Activated naive CD4-positive, alpha-beta T cell treated with Interleukin-2 at 50 U/mL for 16 hours (primary cell): ENCODE measurements around the gene SMDT1.
A peak's percentile ranks its signal among the peaks of the same experiment; 100 is the strongest.
"Not testable (repeated sequence)": the region's sequence is repeated elsewhere in the genome, so short reads cannot be mapped to it uniquely, and the experiment has no call there.

Source experiments
- DNase-seq: peaks from one replicate; pipeline ENCODE4 v3.0.0-alpha.2; 2020

Gene SMDT1

DNA sequence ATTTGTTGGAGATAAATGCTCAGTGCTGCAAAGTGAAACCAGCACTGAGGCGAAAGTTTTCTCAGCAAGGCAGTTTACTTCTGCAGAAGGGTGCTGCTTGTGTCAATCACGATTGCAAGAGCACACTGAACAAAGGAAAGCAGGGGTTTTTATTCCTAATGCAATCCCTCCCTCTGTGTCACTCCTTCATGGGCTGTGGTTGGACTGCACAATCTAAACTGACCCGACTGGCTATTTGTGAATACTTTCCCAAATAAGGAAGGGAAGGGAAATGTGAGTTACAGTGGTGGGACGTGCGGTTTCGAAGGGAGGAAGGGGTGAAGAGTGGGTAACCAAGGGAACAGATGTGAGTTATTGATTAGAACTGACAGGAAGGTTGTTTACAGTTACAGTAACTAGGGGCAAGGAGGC lies 35.9 kb downstream of the SMDT1 start:
- not testable (repeated sequence) for DNase-seq

DNA sequence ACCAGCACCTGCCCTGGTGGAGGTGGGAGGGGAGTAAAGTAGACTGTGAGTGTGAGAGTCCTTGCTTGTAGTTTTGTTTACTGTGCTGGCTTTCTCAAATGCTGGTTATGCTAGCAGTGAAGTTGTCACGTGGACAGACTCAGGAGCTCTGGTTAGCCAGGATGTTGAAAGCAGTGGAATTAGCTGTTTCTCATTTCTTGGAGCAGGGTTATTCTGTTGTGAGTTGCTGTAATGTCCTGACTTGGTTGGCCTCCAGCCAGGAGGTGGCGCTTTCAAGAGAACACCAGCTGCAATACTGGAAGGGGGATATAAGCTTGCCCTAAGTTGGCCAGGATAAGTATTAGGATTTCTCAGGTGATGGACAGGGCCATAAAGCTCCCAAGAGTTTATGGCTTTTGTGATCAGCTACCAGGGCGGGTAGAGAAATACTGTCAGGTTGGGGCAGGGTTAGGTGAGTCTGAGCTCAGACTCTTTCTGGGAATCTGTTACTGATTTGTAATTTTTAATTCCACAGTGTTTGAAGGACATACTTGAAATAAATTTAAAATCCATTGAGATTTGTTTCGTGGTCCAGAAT lies 37.4 kb downstream of the SMDT1 start:
- no peak for DNase-seq

DNA sequence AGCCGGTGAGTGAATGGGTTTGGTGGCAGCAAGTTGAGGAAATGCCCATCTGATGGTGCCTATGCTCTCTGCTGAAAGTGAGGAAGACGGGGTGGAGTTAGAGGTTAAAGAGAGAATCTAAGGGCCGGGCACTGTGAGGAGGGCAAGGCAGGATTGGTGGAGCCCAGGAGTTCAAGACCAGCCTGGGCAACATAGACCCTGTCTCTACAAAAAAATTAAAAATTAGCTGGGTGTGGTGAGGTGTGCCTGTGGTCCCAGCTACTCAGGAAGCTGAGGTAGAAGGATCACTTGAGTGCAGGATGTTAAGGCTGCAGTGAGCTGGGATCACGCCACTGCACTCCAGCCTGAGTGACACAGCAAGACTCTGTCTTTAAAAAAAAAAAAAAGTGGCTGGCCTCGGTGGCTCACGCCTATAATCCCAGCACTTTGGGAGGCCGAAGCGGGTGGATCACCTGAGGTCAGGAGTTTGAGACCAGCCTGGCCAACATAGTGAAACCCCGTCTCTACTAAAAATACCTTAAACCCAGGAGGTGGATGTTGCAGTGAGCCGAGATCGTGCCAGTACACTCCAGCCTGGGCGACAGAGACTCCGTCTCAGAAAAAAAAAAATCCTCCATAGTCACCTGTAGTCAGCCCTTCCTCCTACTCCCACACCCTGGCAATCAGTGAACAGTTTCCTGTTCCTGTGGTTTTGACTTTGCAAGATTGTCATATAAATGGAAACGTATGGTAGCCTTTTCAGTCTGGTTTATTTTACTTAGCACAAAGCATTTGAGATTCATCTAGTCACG lies 40.9 kb downstream of the SMDT1 start:
- peak; percentile 53 for DNase-seq

DNA sequence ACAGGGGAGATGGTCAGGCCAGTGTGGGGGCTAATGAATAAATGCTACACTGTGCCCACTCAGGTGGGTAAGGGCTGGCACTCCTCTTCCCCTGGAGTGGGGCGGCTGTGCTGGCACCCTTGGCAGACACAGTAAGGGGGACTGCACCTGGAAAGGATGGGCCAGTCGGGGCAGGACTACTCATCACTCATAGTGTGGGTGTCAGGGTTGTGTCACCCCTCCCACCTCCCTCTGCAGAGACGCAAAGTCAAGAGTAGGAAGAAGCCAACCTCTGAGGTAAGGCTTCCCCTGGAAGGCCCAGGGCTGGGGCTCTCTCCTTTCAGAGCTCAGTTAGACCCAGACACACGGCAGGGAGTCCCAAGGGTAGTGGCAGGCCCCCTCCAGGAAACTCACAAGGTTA lies 44.0 kb downstream of the SMDT1 start:
- DNase-seq = not testable (repeated sequence)

DNA sequence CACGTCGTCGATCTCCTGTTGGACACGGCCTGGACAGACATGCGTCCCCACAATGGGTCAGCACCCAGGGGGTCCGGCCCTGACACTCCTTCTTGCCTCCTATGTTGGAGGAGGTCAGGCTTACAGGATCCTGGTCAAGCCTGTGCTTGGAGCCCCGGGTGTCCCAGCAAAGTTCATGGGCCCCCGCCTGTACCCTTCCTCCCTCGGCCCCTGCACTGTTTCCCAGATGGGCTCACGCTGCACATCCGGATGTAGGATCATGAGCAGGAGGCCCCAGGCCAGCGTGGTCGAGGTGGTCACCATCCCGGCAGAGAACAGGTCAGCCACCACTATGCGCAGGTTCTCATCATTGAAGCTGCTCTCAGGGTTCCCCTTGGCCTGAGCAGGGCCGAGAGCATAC lies 48.1 kb downstream of the SMDT1 start:
- DNase-seq = no peak

DNA sequence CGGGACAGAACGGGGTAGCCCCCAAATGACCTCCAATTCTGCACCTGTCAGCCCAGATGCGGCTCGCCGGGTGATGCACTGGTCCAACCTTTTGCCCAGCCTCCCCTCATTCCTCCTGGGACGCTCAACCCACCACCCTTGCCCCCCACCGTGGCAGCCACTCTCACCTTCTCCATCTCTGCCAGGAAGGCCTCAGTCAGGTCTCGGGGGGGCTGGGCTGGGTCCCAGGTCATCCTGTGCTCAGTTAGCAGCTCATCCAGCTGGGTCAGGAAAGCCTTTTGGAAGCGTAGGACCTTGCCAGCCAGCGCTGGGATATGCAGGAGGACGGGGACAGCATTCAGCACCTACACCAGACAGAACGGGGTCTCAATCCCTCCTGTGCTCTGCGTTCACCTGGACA lies 48.5 kb downstream of the SMDT1 start:
- DNase-seq = not testable (repeated sequence)

DNA sequence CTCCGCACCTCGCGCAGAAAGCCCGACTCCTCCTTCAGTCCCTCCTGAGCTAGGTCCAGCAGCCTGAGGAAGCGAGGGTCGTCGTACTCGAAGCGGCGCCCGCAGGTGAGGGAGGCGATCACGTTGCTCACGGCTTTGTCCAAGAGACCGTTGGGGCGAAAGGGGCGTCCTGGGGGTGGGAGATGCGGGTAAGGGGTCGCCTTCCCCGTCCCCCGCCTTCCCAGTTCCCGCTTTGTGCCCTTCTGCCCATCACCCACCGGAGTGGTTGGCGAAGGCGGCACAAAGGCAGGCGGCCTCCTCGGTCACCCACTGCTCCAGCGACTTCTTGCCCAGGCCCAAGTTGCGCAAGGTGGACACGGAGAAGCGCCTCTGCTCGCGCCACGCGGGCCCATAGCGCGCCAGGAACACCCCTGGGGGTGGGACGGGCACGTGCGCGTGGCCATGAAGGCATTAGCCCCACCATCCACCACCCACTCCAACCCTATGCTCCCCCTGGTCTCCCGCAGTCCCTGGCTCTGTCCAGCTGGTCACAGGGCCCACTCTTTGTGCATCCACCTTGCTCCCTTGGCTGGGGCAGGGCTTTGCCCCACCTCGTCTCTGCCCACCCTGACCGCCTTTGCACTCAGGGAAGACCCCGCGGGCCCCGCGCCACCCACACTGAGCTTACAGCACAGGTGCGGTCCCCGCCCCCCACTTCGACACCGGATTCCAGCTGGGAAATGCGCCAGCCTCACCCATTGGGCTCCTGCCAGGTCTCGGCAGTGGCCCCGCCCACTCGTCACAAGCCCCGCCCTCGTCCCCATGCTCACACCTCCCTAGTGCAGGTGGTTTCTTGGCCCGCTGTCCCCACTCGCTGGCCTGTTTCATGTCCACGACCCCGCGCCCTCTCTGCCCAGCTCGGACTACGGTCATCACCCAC lies 49.5 kb downstream of the SMDT1 start:
- DNase-seq = not testable (repeated sequence)

DNA sequence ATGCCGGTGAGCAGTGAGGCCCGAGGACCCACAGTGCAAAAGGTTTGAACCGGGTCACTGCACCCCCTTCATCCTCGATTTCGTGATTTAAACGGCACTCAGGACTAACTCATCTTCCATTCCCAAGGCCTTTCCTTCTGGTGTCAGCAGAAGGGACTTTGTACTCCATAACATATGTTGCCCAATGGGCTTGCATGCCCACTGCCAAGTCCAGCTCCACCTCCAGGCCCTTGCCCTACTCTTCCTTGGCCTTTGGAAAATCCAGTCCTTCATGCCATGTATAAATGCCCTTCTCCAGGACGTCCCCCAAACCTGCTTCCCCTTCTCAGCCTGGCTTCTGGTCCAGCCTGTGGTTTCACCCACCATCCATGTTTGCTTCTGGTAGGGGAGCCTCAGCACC lies 50.7 kb downstream of the SMDT1 start:
- DNase-seq = not testable (repeated sequence)

DNA sequence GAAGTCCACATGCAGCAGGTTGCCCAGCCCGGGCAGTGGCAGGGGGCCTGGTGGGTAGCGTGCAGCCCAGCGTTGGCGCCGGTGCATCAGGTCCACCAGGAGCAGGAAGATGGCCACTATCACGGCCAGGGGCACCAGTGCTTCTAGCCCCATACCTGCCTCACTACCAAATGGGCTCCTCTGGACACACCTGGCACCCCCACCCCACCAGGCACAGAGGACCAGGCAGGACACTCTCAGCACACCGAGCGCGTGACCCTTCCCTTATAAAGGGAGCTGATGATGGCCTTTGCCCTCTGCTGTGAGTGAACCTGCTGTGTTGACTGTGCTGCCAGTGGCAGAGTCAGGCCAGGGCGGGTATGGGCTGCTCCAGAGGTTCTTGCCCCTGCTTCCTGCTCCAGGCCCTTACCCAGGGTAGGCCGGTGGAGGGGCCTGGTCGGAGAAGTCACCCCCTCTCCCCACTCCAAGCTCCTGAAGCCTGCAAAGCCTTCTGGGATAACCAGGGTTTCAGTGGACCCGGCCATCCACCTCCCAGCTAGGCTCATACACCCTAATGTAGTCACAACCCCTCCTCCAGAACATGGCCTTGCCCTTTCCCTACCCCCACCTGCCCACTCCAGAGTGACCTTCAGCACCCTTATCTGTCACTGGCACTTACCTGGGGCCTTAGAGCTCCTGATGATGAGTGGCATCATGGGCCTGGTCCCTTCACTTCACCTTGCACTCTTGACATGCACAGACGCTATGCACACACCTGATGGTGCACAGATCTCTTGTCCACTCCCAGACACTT lies 51.3 kb downstream of the SMDT1 start, which contains the start of gene CYP2D6:
Gene CYP2D6, minus strand, starts transcription at position 172 of the 793 bp plus-strand sequence. Its CDS starts 19 bp downstream, at position 153.
- not testable (repeated sequence) for DNase-seq

DNA sequence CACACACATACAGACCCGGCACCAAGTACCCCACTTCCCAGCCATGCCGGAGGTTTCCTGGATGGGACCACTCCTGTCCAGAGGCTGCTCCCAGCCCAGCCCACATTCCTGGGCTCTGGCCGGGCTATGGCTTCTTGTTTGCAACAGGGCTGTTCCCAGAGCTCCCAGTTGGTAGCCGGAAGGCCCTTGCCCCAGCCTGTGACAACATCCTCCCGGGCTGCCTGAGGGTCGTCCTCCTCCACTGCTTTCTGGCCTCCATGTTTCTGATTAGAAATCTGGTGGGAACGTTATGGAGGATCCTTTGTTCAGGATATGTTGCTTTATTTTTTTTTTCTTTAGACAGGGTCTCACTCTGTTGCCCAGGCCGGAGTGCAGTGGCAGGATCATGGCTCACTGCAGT lies 52.1 kb downstream of the SMDT1 start:
- no peak for DNase-seq

DNA sequence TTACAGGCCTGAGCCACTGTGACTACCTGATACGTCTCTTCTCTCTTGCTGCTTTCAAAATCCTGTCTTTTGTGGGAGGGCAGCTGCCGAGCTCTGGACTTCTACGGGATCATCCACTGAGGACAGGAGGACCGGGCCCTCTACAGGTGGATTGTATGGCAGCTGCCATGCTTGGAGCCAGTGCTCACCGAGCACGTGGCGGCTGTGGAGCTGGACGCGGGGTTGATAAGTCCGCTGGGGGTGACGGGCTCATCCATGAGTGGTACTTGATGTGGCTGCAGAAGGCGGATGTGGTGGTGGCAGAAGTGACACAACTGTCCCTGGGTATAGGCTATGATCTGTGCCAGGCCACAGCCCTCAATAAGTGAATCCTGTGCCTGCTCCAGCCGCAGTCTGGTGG lies 53.0 kb downstream of the SMDT1 start:
- no peak for DNase-seq
